Heart left ventricle (tissue), 13 donors: ENCODE data around the gene LGALS4.
"Not testable (repeated sequence)": the region's sequence is repeated elsewhere in the genome, so short reads cannot be mapped to it uniquely, and the experiment has no call there.

Experiments
- POLR2A ChIP-seq, 2 donors: fragments of 450-650 bp; IDR thresholded peaks; one replicate each; pipeline ENCODE4 v1.6.1; 2017; ENCODE audit warnings: antibody characterized with exemption in 2 of 2, mild to moderate bottlenecking in 2 of 2, moderate library complexity in 2 of 2
- TF ChIP-seq, protein P1 (sequence below), 12 donors: fragments of 200-600 bp; sonication (generic) in 4 of 12; IDR thresholded peaks; one replicate each; pipeline versions ENCODE4 v1.5.0 to v1.8.0; 2018 to 2022; ENCODE audit warnings: antibody characterized with exemption in 12 of 12, mild to moderate bottlenecking in 5 of 12
- donor health status: ischemic (EF 13 %, LVEDD 7.1; RV severe dilation, severe dysfunction).
- donor health status: DM: no; HTN: yes; CAD: no.
- donor health status: DM: no; HTN: no; CAD: no.
- donor health status: ischemic (EF 25% LVEDD 6.9; RV normal size, moderate dysfunction).
- donor health status: ischemic (EF 25% LVEDD 5.7; RV mildly dilated, moderate dysfunction).
- donor health status: ischemic (EF 35%, LVEDD 5.7; RV mildly dilated, moderate dysfunction).
- donor health status: nonischemic (EF 11% LVEDD 7.7; RV severe dilation, severe dysfunction).
- donor health status: DM: yes; HTN: yes; CAD: no.
- donor health status: PGD.
- donor health status: ischemic (EF 29% LVEDD 5.4; RV normal size, mild dysfunction).
- donor health status: nonischemic (EF 23%, LVEDD 6.1; RV moderate dilation, normal function).

DNA sequence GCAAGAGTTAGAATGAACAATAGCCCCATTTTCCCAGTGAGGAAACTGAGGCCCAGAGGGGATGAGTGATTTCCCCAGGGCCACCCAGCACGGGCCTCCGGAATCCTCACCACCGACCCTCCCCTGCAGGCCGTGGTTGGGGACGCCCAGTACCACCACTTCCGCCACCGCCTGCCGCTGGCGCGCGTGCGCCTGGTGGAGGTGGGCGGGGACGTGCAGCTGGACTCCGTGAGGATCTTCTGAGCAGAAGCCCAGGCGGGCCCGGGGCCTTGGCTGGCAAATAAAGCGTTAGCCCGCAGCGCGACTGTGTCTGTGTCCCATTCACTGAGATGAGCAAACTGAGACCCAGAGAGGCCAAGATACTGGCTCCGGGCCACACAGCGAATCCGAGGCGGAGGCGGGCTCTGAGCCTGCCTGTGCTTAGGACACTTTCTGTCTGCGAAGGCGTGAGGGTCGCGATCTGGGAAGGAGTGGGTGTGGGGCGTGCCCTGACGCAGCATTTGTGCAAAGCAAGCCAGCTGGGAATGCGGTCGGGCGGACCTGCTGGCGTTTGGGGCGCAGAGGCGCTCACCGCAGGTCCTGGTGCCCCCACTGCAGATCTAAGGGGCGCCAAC lies 21.2 kb downstream of the LGALS4 start:
- TF ChIP-seq, protein P1, sequence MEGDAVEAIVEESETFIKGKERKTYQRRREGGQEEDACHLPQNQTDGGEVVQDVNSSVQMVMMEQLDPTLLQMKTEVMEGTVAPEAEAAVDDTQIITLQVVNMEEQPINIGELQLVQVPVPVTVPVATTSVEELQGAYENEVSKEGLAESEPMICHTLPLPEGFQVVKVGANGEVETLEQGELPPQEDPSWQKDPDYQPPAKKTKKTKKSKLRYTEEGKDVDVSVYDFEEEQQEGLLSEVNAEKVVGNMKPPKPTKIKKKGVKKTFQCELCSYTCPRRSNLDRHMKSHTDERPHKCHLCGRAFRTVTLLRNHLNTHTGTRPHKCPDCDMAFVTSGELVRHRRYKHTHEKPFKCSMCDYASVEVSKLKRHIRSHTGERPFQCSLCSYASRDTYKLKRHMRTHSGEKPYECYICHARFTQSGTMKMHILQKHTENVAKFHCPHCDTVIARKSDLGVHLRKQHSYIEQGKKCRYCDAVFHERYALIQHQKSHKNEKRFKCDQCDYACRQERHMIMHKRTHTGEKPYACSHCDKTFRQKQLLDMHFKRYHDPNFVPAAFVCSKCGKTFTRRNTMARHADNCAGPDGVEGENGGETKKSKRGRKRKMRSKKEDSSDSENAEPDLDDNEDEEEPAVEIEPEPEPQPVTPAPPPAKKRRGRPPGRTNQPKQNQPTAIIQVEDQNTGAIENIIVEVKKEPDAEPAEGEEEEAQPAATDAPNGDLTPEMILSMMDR (IDR thresholded peaks at IDR 0.05): not testable (repeated sequence)
- not testable (repeated sequence) for TF ChIP-seq POLR2A (IDR thresholded peaks at IDR 0.05)
